Astrocyte of the cerebellum (primary cell): Measurements from ENCODE around the gene DCTN3.

ENCODE experiments used
- DNase-seq: peaks from one replicate; pipeline ENCODE4 v3.0.0-alpha.2; 2011; ENCODE audit warnings: low read depth
- H3K4me3 ChIP-seq: 2 replicates; pipeline ENCODE4 v1.5.1; 2011; ENCODE audit warnings: mild to moderate bottlenecking, low read depth, low read length, moderate library complexity
- in situ Hi-C: cut with HindIII; loops from 2 replicates; pipeline ENCODE4 v1.10.0; 2017; ENCODE audit warnings: low sequenced_read_pairs
- TF ChIP-seq, protein P1 (sequence below): IDR thresholded peaks from 2 replicates; pipeline ENCODE4 v1.5.1; 2012; ENCODE audit warnings: low read length, low read depth, moderate library complexity, mild to moderate bottlenecking; ENCODE audit errors: missing control alignments

Gene DCTN3

GRCh38 chr9:34565856-34566255, 54.4 kb downstream of the DCTN3 start:
- in situ Hi-C loops, result no loop called here
- H3K4me3 ChIP-seq, result no peak overlapping the region
- TF ChIP-seq, protein P1, sequence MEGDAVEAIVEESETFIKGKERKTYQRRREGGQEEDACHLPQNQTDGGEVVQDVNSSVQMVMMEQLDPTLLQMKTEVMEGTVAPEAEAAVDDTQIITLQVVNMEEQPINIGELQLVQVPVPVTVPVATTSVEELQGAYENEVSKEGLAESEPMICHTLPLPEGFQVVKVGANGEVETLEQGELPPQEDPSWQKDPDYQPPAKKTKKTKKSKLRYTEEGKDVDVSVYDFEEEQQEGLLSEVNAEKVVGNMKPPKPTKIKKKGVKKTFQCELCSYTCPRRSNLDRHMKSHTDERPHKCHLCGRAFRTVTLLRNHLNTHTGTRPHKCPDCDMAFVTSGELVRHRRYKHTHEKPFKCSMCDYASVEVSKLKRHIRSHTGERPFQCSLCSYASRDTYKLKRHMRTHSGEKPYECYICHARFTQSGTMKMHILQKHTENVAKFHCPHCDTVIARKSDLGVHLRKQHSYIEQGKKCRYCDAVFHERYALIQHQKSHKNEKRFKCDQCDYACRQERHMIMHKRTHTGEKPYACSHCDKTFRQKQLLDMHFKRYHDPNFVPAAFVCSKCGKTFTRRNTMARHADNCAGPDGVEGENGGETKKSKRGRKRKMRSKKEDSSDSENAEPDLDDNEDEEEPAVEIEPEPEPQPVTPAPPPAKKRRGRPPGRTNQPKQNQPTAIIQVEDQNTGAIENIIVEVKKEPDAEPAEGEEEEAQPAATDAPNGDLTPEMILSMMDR, result no peak
- DNase-seq, result no peak

DNA sequence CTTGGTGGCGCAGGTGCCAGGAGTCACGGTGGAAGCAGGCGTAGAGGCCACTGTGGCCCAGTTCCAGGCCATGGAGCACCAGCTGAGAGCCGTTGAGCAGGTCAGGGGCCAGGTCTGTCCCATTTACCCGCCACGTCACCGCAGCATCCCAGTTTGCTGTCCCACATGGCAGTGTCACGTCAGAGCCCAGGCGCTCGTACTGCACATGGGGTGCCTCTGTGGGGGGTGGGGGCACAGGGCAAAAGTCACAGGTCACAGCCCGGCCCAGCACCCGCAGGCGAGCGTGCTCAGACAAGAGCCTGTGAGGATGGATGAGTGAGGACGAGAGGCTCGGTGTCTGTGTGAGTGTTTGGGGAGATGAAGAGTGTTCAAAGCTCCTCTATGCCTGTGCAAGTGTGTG, 55.7 kb downstream of the DCTN3 start:
- TF ChIP-seq, protein P1, result no peak
- no peak overlapping the region for H3K4me3 ChIP-seq
- in situ Hi-C loops, result no loop called here
- DNase-seq, result no peak
